ENCODE data around the gene PTGDS.

GRCh38 chr9:137027369-137028262, 50.3 kb downstream of the PTGDS start, which contains the start of gene ABCA2:
- TF ChIP-seq CTCF (IDR thresholded peaks at IDR 0.05 in 8 of 11, conservative IDR thresholded peaks at IDR 0.05 in 3 of 11) (no peak), POLR2A (IDR thresholded peaks at IDR 0.05) (no peak), POLR2AphosphoS5 (IDR thresholded peaks at IDR 0.05) (no peak)
